ENCODE measurements around the gene PAMR1.

The PAMR1 gene

GRCh38 chr11:35387111-35387982 lies 138.1 kb downstream of the PAMR1 start:
- TF ChIP-seq CTCF (IDR thresholded peaks at IDR 0.05; ENCODE audit: insufficient read depth, missing control alignments) = no peak
- FAIRE-seq (no peak), DNase-seq (ENCODE audit: insufficient read length, low spot score) (no peak)

DNA sequence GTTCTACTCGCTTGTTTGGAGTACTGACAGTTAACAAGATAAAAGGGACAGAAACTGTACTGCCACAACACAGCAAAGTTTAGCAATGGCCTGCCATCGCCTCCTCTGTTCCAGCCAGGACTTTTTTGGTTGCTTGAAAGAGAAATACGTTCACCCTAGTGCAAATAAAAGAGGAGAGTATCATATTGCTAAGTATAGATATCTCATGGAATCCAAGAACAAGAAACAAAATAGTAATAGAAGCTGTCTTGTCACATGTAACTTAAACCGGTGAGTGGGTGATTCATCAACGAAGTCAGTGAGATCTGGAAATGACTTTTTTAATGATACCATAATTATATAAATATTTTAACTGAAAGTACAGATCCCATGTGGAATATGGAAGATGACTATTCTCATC lies 141.5 kb downstream of the PAMR1 start:
- no peak for TF ChIP-seq CTCF (IDR thresholded peaks at IDR 0.05; ENCODE audit: insufficient read depth, missing control alignments)
- no peak for DNase-seq (ENCODE audit: insufficient read length, low spot score)
- no peak for FAIRE-seq

All from D721Med (cell line).